ENCODE measurements around the gene P2RX1. TPM values are rescaled to one million over a fixed set of nuclear protein-coding genes. Genes with fewer than 3 reads are reported as not detected.

P2RX1 gene
- total and polyA plus RNA-seq, 2 of the 4 experiments (the other 2 are of a cell fraction): not detected

GRCh38 chr17:3950584-3950983 lies 34.3 kb upstream of the P2RX1 start:
- no peaks in the 10 kb centered on the region for H3K27me3 ChIP-seq (ENCODE audit: control insufficient read depth, insufficient read depth, low read length)
- H3K79me1 ChIP-seq (ENCODE audit: low read depth in 1 of 2, low read length in 2 of 2): no peaks in the 10 kb centered on the region
- H3K9ac ChIP-seq (ENCODE audit: low read depth, low read length): no peak overlapping the region
- H2AK5ac ChIP-seq (ENCODE audit: low read depth, low read length): no peak overlapping the region
- no peak overlapping the region for H3K18ac ChIP-seq (ENCODE audit: low read depth, low read length)
- H2AK9ac ChIP-seq (replicated peaks; ENCODE audit: low read depth, low read length, poor library complexity): no peak overlapping the region
- H3K23ac ChIP-seq (ENCODE audit: low read depth, low read length): no peak overlapping the region
- H3K4me3 ChIP-seq (ENCODE audit: insufficient read depth, low read depth, low read length): no peak overlapping the region
- intact Hi-C loops (cut with micrococcal nuclease): no loop called here
- H4K20me1 ChIP-seq (ENCODE audit: insufficient read depth, low read length): no peaks in the 10 kb centered on the region; the same call in 1 of the 2 replicates
- no peak overlapping the region for H3K4ac ChIP-seq (ENCODE audit: low read depth, low read length)
- no peaks in the 10 kb centered on the region for H3K9me3 ChIP-seq (ENCODE audit: control insufficient read depth, insufficient read depth, low read length)
- no TSS peak for BruUV-seq (replicated peaks)
- POLR2A ChIA-PET (ENCODE audit: unreplicated experiment): no interaction called here
- H4K8ac ChIP-seq (ENCODE audit: low read depth in 2 of 2, low read length in 2 of 2): no peak overlapping the region
- no peak for TF ChIP-seq FOS (IDR thresholded peaks at IDR 0.05; ENCODE audit: low read depth, low read length)
- no peak for TF ChIP-seq POLR2A (IDR thresholded peaks at IDR 0.05; ENCODE audit: low read depth, low read length)
- no peak for TF ChIP-seq MAFK (IDR thresholded peaks at IDR 0.05; ENCODE audit: low read depth, low read length)
- TF ChIP-seq USF2 (IDR thresholded peaks at IDR 0.05; ENCODE audit: low read depth, low read length): no peak
- TF ChIP-seq SMC3 (IDR thresholded peaks at IDR 0.05; ENCODE audit: low read depth, low read length): no peak
- TF ChIP-seq CTCF (conservative IDR thresholded peaks at IDR 0.05; ENCODE audit: low read depth, low read length): no peak
- TF ChIP-seq NFE2L2 (IDR thresholded peaks at IDR 0.05; ENCODE audit: low read depth, low read length): no peak
- no peaks in the 10 kb centered on the region for H3K9me1 ChIP-seq (ENCODE audit: insufficient read depth, low read length)
- no peak overlapping the region for H3K14ac ChIP-seq (replicated peaks; ENCODE audit: low read depth, low read length)
- no peak overlapping the region for H3K27ac ChIP-seq (ENCODE audit: insufficient read depth, low read length)
- H3K4me1 ChIP-seq (ENCODE audit: control insufficient read depth, insufficient read depth, low read length): no peaks in the 10 kb centered on the region
- no peaks in the 10 kb centered on the region for H3K36me3 ChIP-seq (ENCODE audit: control insufficient read depth, insufficient read depth, low read length)
- CTCF ChIA-PET: interaction anchor here (0.5 kb wide), 1 partner anchor 45 kb away, joined by 3 read pairs; no protein-coding TSS in a partner anchor
- no peak overlapping the region for H3K4me2 ChIP-seq (ENCODE audit: low read depth, low read length)
- no peak overlapping the region for H2BK5ac ChIP-seq (ENCODE audit: low read depth, low read length, poor library complexity, severe bottlenecking)
- H2BK20ac ChIP-seq (ENCODE audit: low read depth, low read length): no peak overlapping the region
- DNase-seq (no peak), ATAC-seq (ENCODE audit: low read depth) (no peak)
- no peak overlapping the region for H3K56ac ChIP-seq (ENCODE audit: extremely low read depth, insufficient read depth, low read length)
- no peak overlapping the region for H4K91ac ChIP-seq (ENCODE audit: insufficient read depth, low read depth, low read length)
- in situ Hi-C loops (cut with MboI; ENCODE audit: low sequenced_read_pairs): no loop called here
- no peak overlapping the region for H2BK120ac ChIP-seq (ENCODE audit: low read depth, low read length)
- dilution Hi-C loops (cut with HindIII; ENCODE audit: low sequenced_read_pairs, unreplicated experiment): no loop called here
- H2AFZ ChIP-seq (replicated peaks; ENCODE audit: low read length, poor library complexity): no peak overlapping the region
- no peak overlapping the region for H2BK15ac ChIP-seq (ENCODE audit: low read depth, low read length)
- no CpG with 5 or more reads among the region's 12 CpGs for WGBS, 2 experiments (ENCODE audit: extremely low coverage in 2 of 2, insufficient read length in 1 of 2)
- no peak overlapping the region for H4K5ac ChIP-seq (ENCODE audit: low read depth, low read length)
